Activated naive CD4-positive, alpha-beta T cell treated with anti-CD3 and anti-CD28 coated beads, Interleukin-2, amount 50 U/mL, for 16 hours (primary cell): ENCODE measurements around the gene SLC25A13.

ENCODE experiments used
- DNase-seq: peaks from one replicate; pipeline ENCODE4 v3.0.0-alpha.2; 2020

Gene SLC25A13

GRCh38 chr7:96136600-96137239 lies 185.2 kb downstream of the SLC25A13 start:
- DNase-seq: no peak

DNA sequence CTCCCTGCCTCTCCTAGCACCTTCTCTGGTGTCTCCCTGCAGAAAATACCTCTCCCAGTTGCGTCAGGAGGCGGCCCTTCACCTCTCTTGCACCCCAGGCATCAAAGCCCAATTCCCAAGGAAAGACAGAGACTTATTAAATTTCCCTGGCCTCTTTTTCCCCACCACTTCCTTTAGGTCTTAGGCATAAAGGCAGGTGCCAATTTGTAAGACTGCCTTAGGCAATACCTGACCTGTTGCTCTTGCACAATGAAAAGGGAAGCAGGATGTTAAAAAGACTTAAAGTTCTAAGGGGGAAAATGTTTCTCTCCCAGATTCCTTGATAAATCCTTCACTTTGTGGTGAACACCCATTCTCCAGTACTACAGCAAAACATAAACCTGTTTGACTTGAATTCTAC lies 186.7 kb downstream of the SLC25A13 start:
- DNase-seq: no peak

GRCh38 chr7:96131525-96131924 lies 190.4 kb downstream of the SLC25A13 start:
- no peak for DNase-seq

- no peak for DNase-seq
These were observed 194.2 kb downstream of the SLC25A13 start for GRCh38 chr7:96127746-96128145.

- no peak for DNase-seq
These were observed 195.5 kb downstream of the SLC25A13 start for GRCh38 chr7:96126382-96126781.

DNA sequence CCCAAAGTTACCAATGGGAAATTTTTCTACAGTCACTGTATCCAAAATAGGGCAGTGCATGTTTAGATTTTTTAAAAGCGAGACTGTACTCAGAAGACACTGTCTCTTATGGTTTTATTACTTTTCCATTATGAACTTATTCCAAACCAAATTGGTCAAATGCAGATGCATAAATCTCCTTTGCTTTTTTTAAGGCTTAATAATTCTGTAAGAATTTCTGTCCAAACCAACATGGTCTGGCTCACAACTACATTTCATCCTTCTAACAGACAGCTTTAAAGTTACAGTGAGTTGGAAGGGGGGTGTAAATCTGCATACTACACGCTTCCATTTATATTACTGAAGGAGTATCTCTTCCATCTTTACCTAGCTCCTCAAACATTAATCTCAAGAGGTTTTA lies 199.2 kb downstream of the SLC25A13 start:
- no peak for DNase-seq

GRCh38 chr7:96121752-96122151 lies 200.1 kb downstream of the SLC25A13 start:
- DNase-seq: no peak

DNA sequence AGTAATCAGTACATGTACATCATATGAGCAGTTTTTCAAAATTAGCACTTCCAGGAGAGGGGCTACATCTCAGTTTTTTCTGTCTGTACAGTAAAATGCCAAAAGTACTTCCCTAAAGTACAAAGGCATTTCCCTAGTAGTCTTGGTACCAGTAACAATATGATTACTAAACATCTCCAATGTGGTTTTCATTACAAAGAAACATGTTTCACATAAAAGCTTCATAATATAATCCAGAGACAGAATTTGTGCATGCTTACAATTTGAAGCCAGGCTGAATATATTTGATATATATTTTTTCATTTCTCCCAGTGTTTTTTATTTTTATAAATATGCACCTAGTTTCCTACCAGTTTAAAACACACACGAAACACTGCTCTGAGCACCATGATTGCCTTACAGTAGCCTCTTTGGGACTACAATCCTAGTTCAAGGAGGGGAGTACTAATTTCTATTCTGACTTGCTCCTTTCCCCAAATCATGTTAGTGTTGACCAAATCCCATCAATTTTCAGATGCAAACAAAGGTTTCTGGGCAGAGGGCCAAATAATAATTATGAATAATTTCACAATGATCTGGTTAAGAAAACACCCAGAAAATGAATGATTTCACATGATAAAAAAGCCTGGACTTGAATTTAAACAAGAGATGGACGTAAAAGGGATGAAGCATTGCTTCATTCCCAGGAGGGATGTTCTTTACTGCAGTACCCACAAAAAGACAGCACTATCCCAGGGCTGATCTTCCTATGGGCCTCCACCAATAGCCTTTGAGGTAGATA lies 201.3 kb downstream of the SLC25A13 start:
- no peak for DNase-seq

GRCh38 chr7:96118449-96119001 lies 203.4 kb downstream of the SLC25A13 start:
- DNase-seq: no peak

GRCh38 chr7:96116173-96116572 lies 205.7 kb downstream of the SLC25A13 start:
- DNase-seq: no peak

GRCh38 chr7:96114190-96114589 lies 207.7 kb downstream of the SLC25A13 start:
- no peak for DNase-seq

DNA sequence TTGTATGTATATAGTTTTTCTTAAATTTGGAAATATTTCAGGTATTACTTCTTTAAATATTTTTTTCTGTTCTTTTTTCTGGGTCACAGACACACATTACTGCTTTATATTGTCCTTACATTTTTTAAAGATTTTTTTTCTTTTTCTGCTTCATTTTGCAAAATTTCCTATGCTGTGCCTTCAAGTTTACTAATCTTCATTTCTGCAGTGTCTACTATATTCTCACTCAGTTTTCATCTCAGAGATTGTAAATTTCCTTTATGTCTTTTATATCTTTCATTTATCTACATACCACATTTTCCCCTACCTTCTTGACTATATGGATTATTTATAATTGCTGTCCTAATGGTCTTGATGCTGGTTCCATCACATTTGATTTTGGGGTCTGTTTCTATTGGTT lies 210.5 kb downstream of the SLC25A13 start:
- no peak for DNase-seq

DNA sequence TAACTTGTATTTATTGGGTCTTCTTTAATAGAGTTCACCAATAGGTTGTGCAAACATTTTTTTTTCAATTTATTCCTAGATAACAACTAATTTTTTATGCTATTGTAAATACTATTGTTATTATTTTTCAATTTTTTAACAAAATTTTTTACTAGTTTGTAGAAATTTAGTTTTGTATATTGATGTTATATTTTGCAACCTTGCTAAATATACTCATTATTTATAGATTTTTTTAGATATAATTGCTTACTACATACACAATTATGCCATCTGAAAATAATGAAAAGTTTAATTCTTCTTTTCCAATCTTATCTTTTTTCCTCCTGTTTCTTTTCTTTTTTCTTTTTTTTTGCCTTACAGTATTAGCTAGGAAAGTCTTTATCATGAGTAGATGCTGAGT lies 216.9 kb downstream of the SLC25A13 start:
- no peak for DNase-seq

DNA sequence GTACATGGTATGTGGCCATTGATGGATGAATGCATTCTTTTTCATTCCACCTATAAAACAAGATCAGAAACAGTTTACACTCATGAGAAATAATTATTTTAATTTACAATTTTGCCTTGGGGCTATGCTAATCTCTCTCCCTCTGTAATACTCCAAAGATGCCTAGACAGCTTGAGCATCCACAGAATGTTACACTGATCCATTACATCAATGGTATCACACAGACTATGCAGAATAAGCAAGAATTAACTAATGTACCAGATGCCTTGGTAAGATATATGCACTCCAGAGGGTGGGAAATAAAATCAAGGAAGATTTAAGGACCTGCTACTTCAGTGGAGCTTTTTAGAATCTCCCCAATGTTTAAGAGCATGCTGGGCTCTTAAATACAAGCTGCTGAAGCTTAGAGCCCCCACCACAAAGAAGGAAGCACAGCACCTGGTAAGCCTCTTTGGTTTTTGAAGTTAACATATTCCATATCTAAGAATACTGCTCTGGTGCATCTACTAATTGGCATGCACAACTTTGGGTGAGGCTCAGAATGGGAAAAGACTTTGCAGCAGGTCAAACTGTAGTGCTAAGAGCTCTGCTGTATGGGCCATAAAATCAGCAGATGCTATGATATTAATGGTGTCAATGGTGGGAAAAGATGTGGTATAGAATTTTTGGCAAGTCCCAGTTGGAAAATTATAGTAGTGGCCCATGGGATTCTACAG lies 219.6 kb downstream of the SLC25A13 start:
- DNase-seq: no peak

DNA sequence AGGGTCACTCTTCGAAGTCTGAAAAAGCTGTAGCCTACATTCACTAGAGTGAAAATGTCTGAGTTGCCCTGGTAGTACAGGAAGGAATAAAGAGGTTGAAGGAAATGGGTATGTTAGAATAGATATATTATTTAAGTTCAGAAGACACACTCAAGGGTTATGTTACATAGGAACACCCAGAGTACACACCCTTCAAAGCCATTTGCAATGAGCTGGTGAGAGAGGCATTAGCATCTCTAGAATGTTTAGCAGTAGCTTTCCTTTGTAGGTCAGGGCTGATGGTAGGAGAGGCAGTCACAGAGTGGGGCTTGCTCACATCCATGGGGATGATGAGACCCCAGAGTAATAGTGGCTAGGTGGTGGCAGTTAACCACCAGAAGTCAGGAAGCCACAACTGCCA lies 221.2 kb downstream of the SLC25A13 start:
- no peak for DNase-seq

- no peak for DNase-seq
These were observed 224.1 kb downstream of the SLC25A13 start for GRCh38 chr7:96097835-96098234.

DNA sequence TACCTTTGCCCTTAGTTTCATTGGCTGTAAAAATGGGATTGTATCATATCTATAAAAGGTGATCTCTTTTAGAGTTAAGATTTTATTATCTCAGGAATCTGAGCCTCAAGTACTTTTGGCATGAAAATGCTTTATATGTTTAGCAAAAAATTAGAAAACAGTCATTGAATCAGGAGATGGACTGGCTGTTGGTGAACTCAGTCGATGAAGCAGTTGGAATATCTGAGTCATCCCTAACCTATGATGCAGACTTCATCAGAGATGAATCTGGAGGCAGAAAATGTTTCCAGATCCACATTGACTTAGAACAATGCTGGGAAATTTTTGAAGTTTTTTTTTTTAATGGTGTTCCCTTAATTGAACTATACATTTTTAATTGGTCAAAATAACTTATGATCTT lies 228.5 kb downstream of the SLC25A13 start:
- DNase-seq: no peak

- no peak for DNase-seq
These were observed 231.1 kb downstream of the SLC25A13 start for GRCh38 chr7:96090756-96091155.

DNA sequence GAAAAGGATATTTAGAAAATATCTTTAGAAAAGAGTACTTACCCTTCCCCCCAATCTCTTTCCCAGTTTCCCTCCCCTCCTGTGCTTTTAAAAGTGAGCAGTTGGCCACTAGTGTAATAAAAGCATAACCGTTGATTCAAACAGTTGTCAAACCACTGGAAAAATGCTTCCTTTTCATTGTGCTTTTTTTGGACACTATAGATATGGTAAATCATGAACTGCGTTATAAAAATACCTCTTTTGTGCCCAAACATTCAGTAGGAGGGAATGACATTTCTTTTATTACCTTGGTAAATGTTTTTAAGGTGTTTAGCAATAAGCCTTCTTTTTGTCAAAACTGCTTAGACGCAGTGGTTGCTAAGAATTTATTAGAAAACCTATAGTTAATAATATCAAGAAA lies 232.4 kb downstream of the SLC25A13 start:
- DNase-seq: no peak

- DNase-seq: no peak
These were observed 233.3 kb downstream of the SLC25A13 start for GRCh38 chr7:96088579-96088978.

DNA sequence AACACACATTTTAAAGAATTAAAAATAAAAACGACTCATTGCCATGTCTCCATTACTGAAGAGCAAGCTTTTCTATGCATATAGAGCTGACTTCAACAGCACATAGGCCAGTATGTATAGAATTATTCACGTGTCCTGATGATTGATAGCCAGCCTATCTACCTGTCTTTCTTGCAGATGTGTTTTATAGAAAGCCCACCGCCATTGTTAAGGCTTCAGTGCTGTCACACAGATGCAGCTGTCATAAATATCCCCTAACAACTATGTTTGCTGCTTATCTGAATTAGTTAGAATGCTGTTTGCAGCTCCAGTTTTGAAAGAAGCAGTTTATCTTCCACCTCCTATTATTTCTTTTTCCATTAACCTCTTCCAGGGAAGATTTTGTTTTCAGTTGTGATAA lies 235.9 kb downstream of the SLC25A13 start:
- no peak for DNase-seq

- no peak for DNase-seq
These were observed 236.9 kb downstream of the SLC25A13 start for GRCh38 chr7:96084881-96085553.

- no peak for DNase-seq
These were observed 241.9 kb downstream of the SLC25A13 start for GRCh38 chr7:96080027-96080426.
